HL-60 (cell line): Measurements from ENCODE around the gene DIP2B.

Experiments used
- GABPA ChIP-seq: IDR thresholded peaks from 2 replicates; pipeline ENCODE4 v1.6.1; 2012; ENCODE audit warnings: low read depth
- POLR2AphosphoS5 ChIP-seq: IDR thresholded peaks from 2 replicates; pipeline ENCODE4 v1.6.1; 2012; ENCODE audit warnings: low read depth
- TF ChIP-seq, protein P1 (sequence below): IDR thresholded peaks from one replicate; pipeline ENCODE4 v1.5.1; 2011; ENCODE audit warnings: low read length, control low read depth, inconsistent platforms; ENCODE audit not compliant: insufficient read depth

DNA sequence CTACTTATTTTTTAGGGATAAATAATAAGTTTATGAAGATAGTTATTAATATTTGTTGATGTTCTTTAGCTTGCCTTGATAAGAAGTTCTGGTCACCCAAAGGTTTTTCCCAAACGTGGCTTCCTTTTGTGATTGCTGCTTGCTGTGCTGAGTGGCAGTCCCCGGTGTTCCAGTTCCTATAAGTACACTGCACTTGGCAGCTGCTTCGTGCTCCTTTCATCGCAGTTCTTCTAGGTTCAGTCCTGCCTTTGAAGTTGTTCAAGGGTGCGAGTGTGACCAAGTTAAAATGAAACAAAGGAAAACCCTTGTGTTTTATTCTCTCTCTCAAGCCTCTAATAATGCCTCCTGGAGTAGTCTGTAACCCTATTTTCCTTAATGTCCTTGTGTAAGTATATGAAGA is 130.6 kb downstream of the DIP2B start:
- TF ChIP-seq, protein P1, sequence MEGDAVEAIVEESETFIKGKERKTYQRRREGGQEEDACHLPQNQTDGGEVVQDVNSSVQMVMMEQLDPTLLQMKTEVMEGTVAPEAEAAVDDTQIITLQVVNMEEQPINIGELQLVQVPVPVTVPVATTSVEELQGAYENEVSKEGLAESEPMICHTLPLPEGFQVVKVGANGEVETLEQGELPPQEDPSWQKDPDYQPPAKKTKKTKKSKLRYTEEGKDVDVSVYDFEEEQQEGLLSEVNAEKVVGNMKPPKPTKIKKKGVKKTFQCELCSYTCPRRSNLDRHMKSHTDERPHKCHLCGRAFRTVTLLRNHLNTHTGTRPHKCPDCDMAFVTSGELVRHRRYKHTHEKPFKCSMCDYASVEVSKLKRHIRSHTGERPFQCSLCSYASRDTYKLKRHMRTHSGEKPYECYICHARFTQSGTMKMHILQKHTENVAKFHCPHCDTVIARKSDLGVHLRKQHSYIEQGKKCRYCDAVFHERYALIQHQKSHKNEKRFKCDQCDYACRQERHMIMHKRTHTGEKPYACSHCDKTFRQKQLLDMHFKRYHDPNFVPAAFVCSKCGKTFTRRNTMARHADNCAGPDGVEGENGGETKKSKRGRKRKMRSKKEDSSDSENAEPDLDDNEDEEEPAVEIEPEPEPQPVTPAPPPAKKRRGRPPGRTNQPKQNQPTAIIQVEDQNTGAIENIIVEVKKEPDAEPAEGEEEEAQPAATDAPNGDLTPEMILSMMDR = no peak
- no peak for TF ChIP-seq POLR2AphosphoS5
- TF ChIP-seq GABPA = no peak
